HG02943 (cell line): ENCODE measurements around the gene TMPRSS9.
"Not testable (repeated sequence)": the region's sequence is repeated elsewhere in the genome, so short reads cannot be mapped to it uniquely, and the experiment has no call there.

Source experiments
- ATAC-seq: cut with Tn5 transposase; IDR thresholded peaks from one replicate; pipeline ENCODE4 v1.9.1; 2021; ENCODE audit warnings: mild to moderate bottlenecking, low read depth, moderate library complexity; ENCODE audit not compliant: unreplicated experiment

Gene TMPRSS9

GRCh38 chr19:2416321-2417097 lies 56.4 kb downstream of the TMPRSS9 start:
- ATAC-seq: no peak

DNA sequence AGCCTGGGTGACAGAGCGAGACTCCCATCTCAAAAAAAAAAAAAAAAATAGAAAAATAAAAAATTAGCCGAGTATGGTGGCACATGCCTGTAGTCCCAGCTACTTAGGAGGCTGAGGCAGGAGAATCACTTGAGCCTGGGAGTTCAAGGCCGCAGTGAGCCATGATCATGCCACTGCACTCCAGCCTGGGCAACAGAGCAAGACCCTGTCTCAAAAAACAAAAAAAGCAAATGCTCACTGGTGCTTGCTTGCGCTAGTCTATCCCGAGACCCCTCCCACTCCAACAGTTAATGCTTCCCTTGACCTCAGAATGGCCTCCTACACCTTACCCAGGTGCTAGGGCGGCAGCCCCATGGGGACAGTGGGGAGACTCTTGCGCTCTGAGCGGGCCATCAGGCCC lies 57.4 kb downstream of the TMPRSS9 start:
- ATAC-seq: not testable (repeated sequence)

DNA sequence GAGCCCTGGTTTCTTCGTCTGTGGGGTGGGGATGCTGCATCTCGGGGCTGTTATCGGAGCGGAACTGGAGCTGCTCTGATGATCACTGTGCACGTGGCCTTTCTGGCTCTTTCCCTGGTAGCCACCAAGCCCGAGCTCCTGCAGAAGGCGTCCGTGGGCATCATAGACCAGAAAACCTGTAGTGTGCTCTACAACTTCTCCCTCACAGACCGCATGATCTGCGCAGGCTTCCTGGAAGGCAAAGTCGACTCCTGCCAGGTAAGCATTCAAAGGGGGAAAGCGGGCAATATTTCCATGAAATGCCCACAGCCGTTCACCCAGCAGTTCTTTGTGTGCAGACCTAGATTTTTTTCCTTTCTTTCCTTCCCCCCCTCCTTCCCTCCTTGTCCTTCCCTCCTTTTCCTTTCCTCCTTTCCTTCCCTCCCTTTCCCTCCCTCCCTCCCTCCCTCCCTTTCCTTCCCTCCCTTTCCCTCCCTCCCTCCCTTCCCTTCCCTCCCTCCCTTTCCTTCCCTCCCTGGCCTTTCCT lies 57.9 kb downstream of the TMPRSS9 start:
- no peak for ATAC-seq

GRCh38 chr19:2419754-2420153 lies 59.7 kb downstream of the TMPRSS9 start:
- no peak for ATAC-seq

DNA sequence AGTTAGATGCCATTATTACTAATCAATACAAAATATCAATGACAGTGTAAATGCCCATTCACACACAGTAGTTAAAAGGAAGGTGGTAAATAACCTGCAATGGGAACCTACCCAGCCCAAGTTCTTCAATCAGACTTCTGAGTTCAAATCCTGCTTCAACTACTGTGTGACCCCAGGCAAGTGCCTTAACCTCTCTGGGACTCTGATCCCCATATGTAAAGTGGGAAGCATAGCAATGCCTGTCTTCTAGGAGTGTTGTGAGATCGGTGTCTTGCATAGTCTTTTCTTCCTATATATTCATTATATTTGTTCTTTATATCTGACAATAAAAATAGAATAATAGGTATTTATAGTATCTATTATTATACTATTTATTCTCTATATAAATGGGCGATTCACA lies 60.4 kb downstream of the TMPRSS9 start:
- ATAC-seq: no peak

DNA sequence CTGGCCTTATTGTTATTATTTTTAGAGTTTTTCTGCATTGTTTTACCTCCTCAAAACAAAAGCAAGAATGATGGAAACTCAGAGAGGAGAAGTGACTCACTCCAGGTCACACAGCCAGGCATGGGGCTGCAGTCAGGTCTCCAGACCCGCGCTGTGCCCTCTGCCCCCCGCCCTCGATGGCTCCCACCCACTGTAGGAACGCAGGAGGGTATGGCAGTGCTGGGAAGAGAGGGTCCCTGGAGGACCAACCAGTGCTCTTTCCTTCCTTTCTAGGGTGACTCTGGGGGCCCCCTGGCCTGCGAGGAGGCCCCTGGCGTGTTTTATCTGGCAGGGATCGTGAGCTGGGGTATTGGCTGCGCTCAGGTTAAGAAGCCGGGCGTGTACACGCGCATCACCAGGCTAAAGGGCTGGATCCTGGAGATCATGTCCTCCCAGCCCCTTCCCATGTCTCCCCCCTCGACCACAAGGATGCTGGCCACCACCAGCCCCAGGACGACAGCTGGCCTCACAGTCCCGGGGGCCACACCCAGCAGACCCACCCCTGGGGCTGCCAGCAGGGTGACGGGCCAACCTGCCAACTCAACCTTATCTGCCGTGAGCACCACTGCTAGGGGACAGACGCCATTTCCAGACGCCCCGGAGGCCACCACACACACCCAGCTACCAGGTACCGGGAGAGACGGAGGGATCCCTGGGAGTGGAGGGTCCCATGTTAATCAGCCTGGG lies 61.7 kb downstream of the TMPRSS9 start:
- ATAC-seq: no peak

- no peak for ATAC-seq
Measured at GRCh38 chr19:2423071-2423914, 63.2 kb downstream of the TMPRSS9 start.

- no peak for ATAC-seq
Measured at GRCh38 chr19:2423915-2424685, 64.0 kb downstream of the TMPRSS9 start.

- ATAC-seq: no peak
Measured at GRCh38 chr19:2424686-2425621, 64.9 kb downstream of the TMPRSS9 start.

GRCh38 chr19:2425622-2426581 lies 65.8 kb downstream of the TMPRSS9 start:
- no peak for ATAC-seq

DNA sequence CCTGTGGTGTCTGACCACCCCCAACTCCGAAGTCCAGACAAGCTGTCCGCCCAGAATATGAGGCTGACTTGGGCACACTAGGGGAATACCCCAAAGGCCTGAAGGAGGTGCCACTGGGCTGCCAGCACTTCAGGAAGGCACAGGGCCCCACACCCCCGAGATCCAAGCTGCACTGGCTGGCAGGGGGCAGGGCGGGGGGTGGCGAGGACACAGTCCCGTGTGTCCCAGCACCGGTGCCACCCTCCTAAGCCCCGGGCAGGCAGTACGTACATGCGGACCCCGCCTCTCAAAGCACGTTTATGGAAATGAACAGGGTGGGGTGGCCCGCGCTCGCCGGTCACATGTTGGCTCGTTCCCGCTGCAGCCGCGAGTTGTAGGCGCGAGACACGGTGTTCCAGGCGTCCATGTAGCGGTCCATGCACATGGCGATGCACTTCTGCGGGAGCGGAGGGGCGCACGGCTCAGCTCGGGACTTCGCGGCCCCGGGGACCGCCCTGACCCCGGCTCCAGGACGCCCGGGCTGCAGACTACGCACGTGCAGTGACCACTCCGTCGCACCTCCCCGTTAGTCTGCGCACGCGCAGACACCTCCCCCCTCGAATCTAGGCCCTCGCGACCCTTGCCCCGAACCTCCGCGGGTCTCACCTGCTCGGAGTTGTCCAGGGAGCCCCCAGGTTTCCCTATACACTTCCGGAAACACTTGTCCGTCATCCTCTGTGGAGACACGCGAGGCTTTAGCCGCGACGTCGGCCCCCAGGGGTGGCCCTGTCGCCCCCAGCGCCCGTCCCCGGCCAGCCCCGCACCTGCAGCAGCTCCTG lies 66.8 kb downstream of the TMPRSS9 start:
- peak; percentile 26 for ATAC-seq

DNA sequence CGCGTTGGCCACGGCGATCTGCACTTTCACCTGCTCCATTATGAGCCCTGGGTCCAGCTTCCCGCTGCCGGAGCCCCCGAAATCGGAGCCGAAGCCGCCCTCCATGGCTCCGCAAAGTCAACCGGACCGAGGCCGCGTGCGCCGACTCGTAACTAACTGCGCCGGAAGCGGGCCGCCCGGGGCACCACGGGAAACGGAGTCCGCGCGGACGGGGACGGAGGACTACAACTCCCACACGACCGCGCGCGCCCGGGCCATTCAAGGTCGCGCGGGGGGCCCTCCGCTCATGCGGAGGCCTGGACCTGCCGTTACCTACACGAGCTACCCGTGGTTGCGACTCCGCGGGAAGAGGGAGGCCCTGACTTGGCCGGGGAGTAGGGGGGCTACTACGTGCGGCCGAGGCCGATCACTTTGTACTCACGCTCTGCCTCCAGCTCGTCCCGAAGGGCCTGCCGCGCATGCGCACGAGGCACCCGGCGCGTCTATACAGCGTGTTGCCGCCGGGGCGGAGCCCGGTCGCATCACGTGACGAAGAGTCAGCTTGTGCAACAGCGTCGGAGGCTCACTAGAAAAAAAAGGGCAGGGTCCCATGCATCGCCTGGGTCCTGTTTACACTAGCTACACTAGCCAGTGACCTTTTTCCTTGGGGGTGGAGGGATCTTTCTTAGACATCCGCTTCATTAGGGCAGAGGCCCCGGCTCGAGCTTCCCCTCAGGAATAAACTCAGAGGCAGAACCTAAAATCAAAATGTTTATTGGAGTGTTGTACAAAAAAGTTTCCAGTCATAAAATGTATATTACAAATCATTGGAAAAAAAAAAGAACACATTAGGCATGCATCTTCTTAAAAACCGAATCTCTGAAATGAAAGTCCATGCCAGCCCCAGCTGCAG lies 67.6 kb downstream of the TMPRSS9 start, which contains the start of gene TIMM13:
TIMM13 (minus strand) TSS at position 158 of the 892 bp plus-strand sequence; CDS start at position 105, 53 bp downstream.
- ATAC-seq: peak; percentile 70

- no peak for ATAC-seq
Measured at GRCh38 chr19:2428321-2428690, 68.2 kb downstream of the TMPRSS9 start.

DNA sequence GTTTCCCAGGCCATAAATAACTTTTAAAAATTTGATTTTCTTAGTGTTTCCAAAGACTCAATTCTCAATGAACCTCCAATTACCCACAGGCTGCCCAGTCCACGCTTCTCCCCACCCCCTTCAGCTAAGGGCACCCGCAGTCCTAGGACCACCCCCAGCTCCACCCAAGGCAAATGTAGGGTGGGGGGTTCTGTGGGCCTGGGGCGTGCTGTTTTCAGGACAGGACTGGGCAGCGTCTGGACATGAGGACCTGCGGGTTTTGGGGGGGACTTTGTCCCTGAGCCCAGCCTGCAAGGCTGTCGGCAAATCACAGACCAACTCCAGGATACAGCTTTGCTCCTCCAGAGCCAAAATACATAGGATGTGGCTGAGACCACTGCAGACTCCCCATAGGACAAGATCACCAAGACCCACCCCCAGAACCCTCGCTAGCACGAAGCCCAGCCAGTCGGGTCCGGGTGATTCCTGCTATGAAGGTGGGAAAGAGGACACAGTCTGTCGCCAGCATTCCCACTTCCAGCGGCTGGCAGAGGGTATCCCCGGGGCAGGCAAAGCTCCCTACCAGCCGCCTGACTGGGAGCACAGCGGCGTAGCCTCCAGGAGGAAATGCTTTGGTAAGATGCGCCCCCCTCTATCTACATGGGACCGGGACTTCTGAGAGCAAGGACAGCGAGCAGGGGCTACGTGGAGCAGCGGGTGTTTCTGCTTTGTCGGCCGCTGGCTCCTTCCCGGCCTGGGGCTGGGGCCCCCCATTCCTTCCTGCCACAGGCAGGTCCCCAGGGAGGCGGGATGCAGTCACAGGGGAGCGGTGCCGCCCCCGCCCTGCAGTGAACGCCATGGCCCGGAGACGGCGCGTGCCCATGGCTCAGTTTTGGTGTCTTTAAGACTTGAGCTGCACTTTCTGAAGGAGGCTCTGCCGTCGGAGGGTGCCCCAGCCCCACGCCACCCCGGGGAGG lies 69.0 kb downstream of the TMPRSS9 start:
- ATAC-seq: no peak
